IPS DF 6.9 (cell line): ENCODE measurements around the gene SLN.

Experiments
- DNase-seq: peaks from one replicate; pipeline ENCODE4 v3.0.0-alpha.2; 2013; ENCODE audit warnings: low read depth, low spot score
- H3K27ac ChIP-seq: one replicate; pipeline ENCODE4 v1.5.1; 2013; ENCODE audit warnings: low read length, control low read depth
- H3K27me3 ChIP-seq: 2 replicates; pipeline ENCODE4 v1.6.1; 2013; ENCODE audit warnings: mild to moderate bottlenecking, low read length; ENCODE audit not compliant: control insufficient read depth, insufficient read depth
- H3K36me3 ChIP-seq: 2 replicates; pipeline ENCODE4 v1.6.1; 2013; ENCODE audit warnings: low read length; ENCODE audit not compliant: control insufficient read depth, insufficient read depth
- H3K4me1 ChIP-seq: 2 replicates; pipeline ENCODE4 v1.6.1; 2013; ENCODE audit warnings: low read length; ENCODE audit not compliant: control insufficient read depth, insufficient read depth
- H3K4me3 ChIP-seq: 2 replicates; pipeline ENCODE4 v1.5.1; 2013; ENCODE audit warnings: mild to moderate bottlenecking, low read length
- H3K9me3 ChIP-seq: 2 replicates; pipeline ENCODE4 v1.6.1; 2013; ENCODE audit warnings: low read length, inconsistent platforms; ENCODE audit not compliant: control insufficient read depth, insufficient read depth
- WGBS: extraction: QIAGEN DNeasy Blood & Tissue Kit; methylation state at CpG from one replicate; pipeline ENCODE4 v1.1.7; 2013; ENCODE audit warnings: mixed read lengths, missing lambda C conversion rate; ENCODE audit not compliant: insufficient read length, insufficient coverage; 5-methylcytosine and 5-hydroxymethylcytosine counted together

SLN gene

GRCh38 chr11:107688322-107688918 lies 23.4 kb downstream of the SLN start:
- no peaks in the 10 kb centered on the region for H3K36me3 ChIP-seq
- H3K27ac ChIP-seq = no peak overlapping the region
- H3K9me3 ChIP-seq = no peaks in the 10 kb centered on the region
- no peak for DNase-seq
- H3K4me1 ChIP-seq = no peaks in the 10 kb centered on the region
- no CpG with 5 or more reads among the region's 6 CpGs for WGBS
- no peak overlapping the region for H3K4me3 ChIP-seq
- no peaks in the 10 kb centered on the region for H3K27me3 ChIP-seq

- DNase-seq = no peak
- no peaks in the 10 kb centered on the region for H3K36me3 ChIP-seq
Measured at GRCh38 chr11:107683807-107684206, 28.0 kb downstream of the SLN start.

GRCh38 chr11:107683061-107683460 lies 28.8 kb downstream of the SLN start:
- no CpG with 5 or more reads among the region's 2 CpGs for WGBS
- H3K27ac ChIP-seq = no peak overlapping the region
- no peak overlapping the region for H3K4me3 ChIP-seq
- H3K9me3 ChIP-seq = no peaks in the 10 kb centered on the region
- no peaks in the 10 kb centered on the region for H3K4me1 ChIP-seq
- H3K36me3 ChIP-seq = no peaks in the 10 kb centered on the region
- no peaks in the 10 kb centered on the region for H3K27me3 ChIP-seq
- no peak for DNase-seq

More at GRCh38 chr11:107683807-107684206, 28.0 kb downstream of the SLN start:
- Histone ChIP-seq H3K9me3 (no peaks in the 10 kb centered on the region), H3K4me1 (no peaks in the 10 kb centered on the region), H3K27ac (no peak overlapping the region), H3K27me3 (no peaks in the 10 kb centered on the region), H3K4me3 (no peak overlapping the region)
- no CpG with 5 or more reads among the region's 2 CpGs for WGBS

- DNase-seq = no peak
- WGBS = no CpG with 5 or more reads among the region's 5 CpGs
- H3K27me3 ChIP-seq = no peaks in the 10 kb centered on the region
- H3K9me3 ChIP-seq = no peaks in the 10 kb centered on the region
- H3K36me3 ChIP-seq = no peaks in the 10 kb centered on the region
- no peaks in the 10 kb centered on the region for H3K4me1 ChIP-seq
- no peak overlapping the region for H3K4me3 ChIP-seq
- H3K27ac ChIP-seq = no peak overlapping the region
Measured at GRCh38 chr11:107682572-107682971, 29.3 kb downstream of the SLN start.

GRCh38 chr11:107682171-107682570 lies 29.7 kb downstream of the SLN start:
- no peak for DNase-seq
- H3K4me1 ChIP-seq = no peaks in the 10 kb centered on the region
- no CpG with 5 or more reads among the region's 4 CpGs for WGBS
- no peaks in the 10 kb centered on the region for H3K36me3 ChIP-seq
- no peak overlapping the region for H3K4me3 ChIP-seq
- H3K27ac ChIP-seq = no peak overlapping the region
- no peaks in the 10 kb centered on the region for H3K9me3 ChIP-seq
- no peaks in the 10 kb centered on the region for H3K27me3 ChIP-seq

GRCh38 chr11:107679255-107680024 lies 32.4 kb downstream of the SLN start:
- no peak overlapping the region for H3K4me3 ChIP-seq
- no peak for DNase-seq
- no peaks in the 10 kb centered on the region for H3K9me3 ChIP-seq
- H3K27me3 ChIP-seq = no peaks in the 10 kb centered on the region
- H3K36me3 ChIP-seq = no peaks in the 10 kb centered on the region
- no peaks in the 10 kb centered on the region for H3K4me1 ChIP-seq
- no peak overlapping the region for H3K27ac ChIP-seq
- WGBS = no CpG with 5 or more reads among the region's 4 CpGs

GRCh38 chr11:107678632-107678971 lies 33.3 kb downstream of the SLN start:
- Histone ChIP-seq H3K27me3 (no peaks in the 10 kb centered on the region), H3K36me3 (no peaks in the 10 kb centered on the region), H3K4me3 (no peak overlapping the region), H3K4me1 (no peaks in the 10 kb centered on the region), H3K27ac (no peak overlapping the region), H3K9me3 (no peaks in the 10 kb centered on the region)
- no peak for DNase-seq
- no CpG with 5 or more reads among the region's 6 CpGs for WGBS

GRCh38 chr11:107677924-107678631 lies 33.8 kb downstream of the SLN start:
- no peaks in the 10 kb centered on the region for H3K4me1 ChIP-seq
- no peak overlapping the region for H3K27ac ChIP-seq
- no peaks in the 10 kb centered on the region for H3K9me3 ChIP-seq
- WGBS = no CpG with 5 or more reads among the region's 7 CpGs
- no peak overlapping the region for H3K4me3 ChIP-seq
- DNase-seq = no peak
- H3K36me3 ChIP-seq = no peaks in the 10 kb centered on the region
- H3K27me3 ChIP-seq = no peaks in the 10 kb centered on the region

GRCh38 chr11:107676336-107677057 lies 35.4 kb downstream of the SLN start:
- Histone ChIP-seq H3K4me1 (no peaks in the 10 kb centered on the region), H3K4me3 (no peak overlapping the region), H3K27ac (no peak overlapping the region), H3K36me3 (no peaks in the 10 kb centered on the region), H3K27me3 (no peaks in the 10 kb centered on the region), H3K9me3 (no peaks in the 10 kb centered on the region)
- no CpG with 5 or more reads among the region's 8 CpGs for WGBS
- no peak for DNase-seq

GRCh38 chr11:107675902-107676301 lies 36.0 kb downstream of the SLN start:
- no peaks in the 10 kb centered on the region for H3K4me1 ChIP-seq
- no peak overlapping the region for H3K27ac ChIP-seq
- no peaks in the 10 kb centered on the region for H3K27me3 ChIP-seq
- H3K36me3 ChIP-seq = no peaks in the 10 kb centered on the region
- H3K9me3 ChIP-seq = no peaks in the 10 kb centered on the region
- WGBS = no CpG with 5 or more reads among the region's 2 CpGs
- no peak for DNase-seq
- no peak overlapping the region for H3K4me3 ChIP-seq
